ENCODE data around the gene CAMTA2. TPM values are rescaled to one million over a fixed set of nuclear protein-coding genes. Genes with fewer than 3 reads are reported as not detected.

The CAMTA2 gene, protein sequence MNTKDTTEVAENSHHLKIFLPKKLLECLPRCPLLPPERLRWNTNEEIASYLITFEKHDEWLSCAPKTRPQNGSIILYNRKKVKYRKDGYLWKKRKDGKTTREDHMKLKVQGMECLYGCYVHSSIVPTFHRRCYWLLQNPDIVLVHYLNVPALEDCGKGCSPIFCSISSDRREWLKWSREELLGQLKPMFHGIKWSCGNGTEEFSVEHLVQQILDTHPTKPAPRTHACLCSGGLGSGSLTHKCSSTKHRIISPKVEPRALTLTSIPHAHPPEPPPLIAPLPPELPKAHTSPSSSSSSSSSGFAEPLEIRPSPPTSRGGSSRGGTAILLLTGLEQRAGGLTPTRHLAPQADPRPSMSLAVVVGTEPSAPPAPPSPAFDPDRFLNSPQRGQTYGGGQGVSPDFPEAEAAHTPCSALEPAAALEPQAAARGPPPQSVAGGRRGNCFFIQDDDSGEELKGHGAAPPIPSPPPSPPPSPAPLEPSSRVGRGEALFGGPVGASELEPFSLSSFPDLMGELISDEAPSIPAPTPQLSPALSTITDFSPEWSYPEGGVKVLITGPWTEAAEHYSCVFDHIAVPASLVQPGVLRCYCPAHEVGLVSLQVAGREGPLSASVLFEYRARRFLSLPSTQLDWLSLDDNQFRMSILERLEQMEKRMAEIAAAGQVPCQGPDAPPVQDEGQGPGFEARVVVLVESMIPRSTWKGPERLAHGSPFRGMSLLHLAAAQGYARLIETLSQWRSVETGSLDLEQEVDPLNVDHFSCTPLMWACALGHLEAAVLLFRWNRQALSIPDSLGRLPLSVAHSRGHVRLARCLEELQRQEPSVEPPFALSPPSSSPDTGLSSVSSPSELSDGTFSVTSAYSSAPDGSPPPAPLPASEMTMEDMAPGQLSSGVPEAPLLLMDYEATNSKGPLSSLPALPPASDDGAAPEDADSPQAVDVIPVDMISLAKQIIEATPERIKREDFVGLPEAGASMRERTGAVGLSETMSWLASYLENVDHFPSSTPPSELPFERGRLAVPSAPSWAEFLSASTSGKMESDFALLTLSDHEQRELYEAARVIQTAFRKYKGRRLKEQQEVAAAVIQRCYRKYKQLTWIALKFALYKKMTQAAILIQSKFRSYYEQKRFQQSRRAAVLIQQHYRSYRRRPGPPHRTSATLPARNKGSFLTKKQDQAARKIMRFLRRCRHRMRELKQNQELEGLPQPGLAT
- 14.4 and 18.5 TPM in 2 replicates for total RNA-seq

DNA sequence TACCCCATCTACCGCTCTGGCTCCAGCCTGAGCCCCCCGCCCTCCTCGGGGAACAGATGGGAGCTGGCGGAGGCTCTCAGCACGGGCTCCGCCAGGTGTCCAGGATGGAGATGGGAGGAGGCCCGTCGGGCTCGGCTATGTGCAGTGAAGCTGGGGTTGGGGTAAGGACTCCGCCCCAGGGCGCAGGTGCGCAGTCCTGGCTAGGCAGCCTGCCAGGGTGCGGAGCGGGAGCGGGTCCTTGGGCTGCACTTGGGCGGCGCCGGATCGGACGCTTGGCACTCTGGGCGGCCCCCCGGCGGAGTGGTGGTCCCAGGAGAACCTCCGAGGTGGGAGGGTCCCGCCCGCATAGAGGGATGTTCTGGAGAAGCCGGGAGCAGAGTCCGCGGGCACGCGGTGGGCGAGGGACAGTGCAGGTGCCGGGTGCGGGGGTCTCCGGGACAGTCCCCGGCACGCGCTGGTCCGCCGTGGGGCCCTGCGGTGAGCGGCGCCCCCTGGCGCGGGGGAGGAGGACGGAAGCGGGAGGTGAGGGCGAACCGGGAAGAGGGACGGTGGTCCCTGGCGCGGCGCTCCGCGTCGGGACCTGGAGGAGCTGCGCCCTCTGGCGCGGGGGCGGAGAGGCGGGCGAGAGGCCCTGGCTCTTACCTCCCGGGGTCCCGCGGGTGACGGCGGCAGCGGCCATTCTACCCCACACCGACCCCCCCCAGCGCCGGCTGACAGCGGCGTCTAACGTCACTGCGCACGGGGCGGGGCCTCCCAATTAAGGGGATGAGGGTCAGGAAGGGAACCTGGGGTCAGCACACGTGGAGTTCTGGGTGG lies at the start of gene CAMTA2:
TSS of gene CAMTA2 (minus strand) at position 725 of the 816 bp plus-strand sequence. CDS start 1,453 bp downstream, outside the sequence.

DNA sequence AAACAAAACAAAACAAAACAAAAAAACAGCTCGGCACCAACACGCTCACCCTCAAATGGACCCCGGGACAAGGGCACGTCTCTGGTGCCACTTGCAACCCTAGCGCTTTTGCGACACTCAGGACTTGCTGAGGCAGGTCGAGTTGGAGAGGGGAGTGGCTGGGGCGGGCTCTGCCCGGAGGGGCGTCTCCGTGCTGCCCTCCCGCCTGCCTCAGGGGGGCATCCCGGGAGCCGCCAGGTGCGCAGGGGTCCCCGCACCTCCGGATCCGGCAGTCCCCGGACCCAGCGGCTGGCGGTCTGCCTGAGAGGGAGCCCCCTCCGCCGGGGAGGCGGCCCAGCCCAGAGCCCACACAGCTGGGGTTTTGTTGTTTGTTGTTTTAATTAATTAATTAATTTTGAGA lies 47.8 kb upstream of the CAMTA2 start, which contains the start of gene SLC52A1:
TSS of gene SLC52A1 (minus strand) at position 112 of the 400 bp plus-strand sequence. CDS start 820 bp downstream, outside the sequence.

DNA sequence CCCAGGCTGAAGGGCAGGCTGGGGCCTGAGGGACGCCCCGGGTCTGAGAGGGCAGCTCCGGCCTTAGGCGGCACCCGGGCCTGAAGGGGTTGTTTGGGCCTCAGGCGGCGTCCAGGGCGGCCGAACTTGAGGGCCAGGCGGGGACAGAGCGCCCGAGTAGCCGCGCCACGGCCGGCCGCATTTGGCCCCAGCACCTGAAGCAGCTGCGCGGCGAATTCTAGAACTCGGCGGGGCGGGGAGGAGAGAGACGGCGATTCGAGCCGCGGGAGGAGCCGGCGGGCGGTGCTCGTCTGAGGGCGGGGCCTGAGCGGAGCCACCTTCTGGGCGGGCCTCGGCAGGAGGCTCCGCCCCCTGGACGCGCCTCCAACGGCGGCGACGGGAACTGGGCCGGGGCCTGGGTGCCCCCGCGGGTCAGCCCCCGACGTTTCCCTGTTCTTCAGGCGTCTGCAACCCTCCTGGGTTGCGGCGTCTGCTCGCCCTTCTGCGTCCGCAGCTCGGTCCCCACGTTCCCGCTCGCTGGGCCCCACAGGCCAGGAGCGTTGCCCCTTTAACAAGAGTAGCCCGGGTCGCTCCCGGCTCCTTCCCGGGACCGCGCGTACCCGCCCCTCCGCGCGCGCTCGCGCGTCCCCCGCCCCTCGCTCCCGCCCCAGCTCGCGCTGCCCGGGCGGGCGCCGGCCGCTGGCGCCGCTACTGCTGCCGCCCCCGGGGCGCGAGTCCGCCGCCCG lies 10.0 kb upstream of the CAMTA2 start, which contains the start of the genes INCA1 and KIF1C:
TSS of gene INCA1 (minus strand) at position 221 of the 725 bp plus-strand sequence. CDS start 3,085 bp downstream, outside the sequence.
TSS of gene KIF1C (plus strand) at position 649 of the 725 bp plus-strand sequence. CDS start 2,297 bp downstream, outside the sequence.

DNA sequence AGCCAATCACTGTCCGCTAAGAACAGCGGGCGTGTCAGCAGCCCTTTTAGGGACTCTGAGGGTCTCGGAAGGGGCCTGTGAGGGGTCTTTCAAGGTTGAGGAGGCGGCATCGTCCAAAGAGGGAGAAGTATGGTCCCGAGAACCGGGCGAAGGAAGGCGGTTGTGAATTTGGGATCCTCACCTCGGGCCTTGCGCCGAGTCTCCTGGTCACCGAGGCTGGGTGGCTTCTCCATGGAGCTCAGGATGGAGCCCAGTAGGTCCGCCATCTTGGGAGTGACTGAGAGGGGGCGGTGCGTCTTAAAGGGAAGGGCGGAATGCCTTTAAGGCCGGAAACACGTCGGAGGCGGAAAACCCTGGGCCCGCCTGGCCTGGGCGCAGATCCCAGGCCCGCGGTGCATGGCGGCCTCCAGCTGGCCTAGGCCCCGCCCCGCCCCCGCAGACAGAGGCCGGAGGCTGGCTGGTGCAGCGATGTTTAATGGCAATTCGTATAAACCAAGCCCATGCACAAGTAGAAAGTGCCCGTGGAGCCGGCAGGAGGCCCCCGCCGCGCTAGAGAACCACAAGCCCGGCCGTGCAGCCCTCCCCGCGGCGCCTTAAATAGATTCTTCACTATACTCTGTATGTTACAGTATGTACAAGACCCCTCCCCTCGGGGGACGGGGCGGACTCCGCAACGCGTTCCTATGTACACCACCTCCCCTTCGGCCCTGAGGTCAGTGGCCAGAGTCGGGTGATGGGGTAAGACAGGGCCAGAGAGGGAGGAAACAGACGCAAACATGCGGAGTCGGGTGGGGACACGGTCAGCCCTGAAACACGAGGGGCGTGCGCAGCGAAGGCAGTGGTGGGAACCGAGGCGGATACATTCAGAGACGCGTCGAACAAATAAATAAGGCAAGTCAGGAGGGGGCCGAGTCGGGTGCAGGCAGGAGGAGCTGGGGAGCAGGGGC lies 19.7 kb downstream of the CAMTA2 start, which contains the start of gene SPAG7:
TSS of gene SPAG7 (minus strand) at position 279 of the 947 bp plus-strand sequence. CDS start at position 266, 13 bp downstream.

DNA sequence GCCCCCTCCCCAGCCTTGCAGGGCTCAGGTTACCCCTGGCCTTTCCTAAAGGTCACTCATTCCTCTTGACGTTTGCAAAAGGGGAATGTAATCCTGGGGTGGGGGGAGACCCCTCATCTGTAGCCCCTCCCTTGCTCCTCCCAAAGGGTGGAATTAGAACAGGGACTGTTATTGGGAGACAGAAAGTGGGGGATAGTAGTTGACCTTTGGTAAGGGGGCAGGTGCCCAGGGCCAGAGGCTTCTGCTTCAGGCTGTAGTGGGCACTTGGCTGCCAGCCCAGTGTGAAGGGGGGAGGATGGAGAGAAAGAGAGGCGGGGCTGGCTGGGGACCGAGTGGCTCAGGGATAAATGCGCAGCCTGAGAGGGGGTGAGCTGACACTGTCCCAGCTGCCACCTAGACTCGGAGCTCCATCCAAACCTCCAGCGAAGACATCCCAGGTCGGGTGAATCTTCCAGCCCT lies 36.7 kb downstream of the CAMTA2 start, which contains the start of gene ENO3:
TSS of gene ENO3 (plus strand) at position 374 of the 459 bp plus-strand sequence. CDS start 711 bp downstream, outside the sequence.

DNA sequence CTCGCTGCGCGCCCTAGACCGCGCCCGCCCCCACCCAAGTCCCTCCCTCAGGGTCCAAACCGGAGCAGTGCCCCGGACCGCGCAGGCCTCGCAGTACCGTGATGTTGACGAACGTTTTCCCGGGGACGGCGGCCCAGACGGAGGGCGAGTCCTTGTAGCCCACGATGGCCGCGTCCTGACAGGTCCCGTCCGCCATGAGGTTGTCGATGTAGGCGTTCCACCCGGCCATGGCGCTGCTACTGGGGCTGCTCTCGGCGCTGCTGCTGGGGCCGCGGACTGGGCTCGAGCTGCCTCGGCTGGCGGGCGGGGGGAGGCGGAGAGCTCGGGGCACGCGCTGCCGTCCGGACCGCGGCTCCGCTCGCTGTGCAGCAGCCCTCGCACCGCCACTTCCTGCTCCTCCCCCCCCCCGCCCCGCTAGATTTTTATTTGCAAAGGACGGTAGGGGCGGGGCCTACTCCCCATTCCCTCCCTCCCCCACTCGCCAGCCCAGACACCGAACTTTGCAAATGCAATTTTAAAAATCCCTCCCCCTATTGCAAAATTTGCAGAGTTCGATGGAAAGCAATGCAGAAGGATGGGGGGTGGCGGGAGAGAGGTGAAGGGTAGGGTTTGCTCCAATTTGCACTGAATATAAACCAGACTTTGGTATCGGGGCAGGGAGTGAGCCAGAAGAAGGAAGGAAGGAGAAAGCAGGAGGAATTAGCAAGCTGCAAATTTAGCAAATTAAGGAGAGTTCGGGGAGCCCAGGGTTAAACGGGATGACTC lies 39.1 kb downstream of the CAMTA2 start, which contains the start of gene PFN1:
TSS of gene PFN1 (minus strand) at position 365 of the 765 bp plus-strand sequence. CDS start at position 229, 136 bp downstream.

DNA sequence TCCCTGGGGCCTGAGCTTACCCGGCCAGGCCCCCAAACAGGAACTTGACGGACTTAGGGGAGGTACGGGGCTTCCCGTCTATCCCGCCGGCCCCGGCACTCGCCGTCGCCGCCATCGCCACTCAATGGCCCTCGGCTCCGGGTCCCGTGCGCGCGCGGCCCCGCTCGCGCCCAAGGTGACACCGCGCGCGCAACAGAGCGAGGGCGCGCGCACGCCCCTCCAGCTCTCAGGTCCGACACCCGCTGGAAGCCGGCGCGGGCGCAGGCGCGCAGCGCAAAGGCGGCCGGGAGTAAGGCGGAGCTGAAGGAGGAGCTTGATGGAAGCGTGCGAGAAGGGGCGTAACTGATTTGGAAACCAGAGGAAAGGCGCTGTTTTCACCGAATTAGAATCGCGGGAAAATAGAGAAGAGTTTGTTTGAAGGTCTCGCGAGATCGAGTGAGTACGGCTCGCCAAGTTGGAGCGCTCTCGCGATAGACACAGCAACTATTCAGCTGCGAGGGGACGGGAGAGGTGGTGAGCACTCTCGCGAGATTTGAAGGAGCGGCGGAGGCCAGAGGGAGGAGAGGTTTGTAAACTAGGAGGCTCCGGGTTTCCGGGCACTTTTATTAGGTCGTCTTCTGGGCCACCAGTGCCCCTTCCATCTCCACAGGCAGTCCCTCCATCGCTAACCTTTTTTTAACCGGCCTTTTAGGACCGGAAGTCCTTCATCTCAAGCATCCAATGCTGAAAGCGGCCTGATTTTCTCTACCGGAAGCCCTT lies 47.5 kb downstream of the CAMTA2 start, which contains the start of the genes RNF167 and SLC25A11:
TSS of gene RNF167 (plus strand) at position 473 of the 759 bp plus-strand sequence. CDS start 642 bp downstream, outside the sequence.
TSS of gene SLC25A11 (minus strand) at position 251 of the 759 bp plus-strand sequence. CDS start at position 115, 136 bp downstream.

DNA sequence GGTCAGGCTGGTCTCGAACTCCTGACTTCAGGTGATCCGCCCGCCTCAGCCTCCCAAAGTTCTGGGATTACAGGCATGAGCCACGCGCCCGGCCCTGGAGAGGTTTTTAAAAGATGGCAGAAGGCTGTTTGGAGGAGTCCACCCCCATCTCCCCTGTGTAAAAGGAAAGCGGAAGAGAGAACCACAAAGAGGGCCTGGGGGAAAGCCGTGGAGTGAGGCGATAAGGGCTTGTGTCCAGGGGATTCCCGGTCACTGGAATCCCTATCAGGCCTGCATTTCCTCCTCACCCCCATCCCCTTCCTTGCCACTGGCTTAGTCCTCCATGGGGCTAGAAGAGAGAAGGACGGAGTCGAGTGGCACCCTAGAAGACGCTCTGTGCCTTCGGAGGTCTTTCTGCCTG lies 55.5 kb downstream of the CAMTA2 start, which contains the start of gene GP1BA:
TSS of gene GP1BA (plus strand) at position 315 of the 400 bp plus-strand sequence. CDS start 328 bp downstream, outside the sequence.

Small RNAs within 50 kb of the gene (small RNA-seq; reads per million reads assigned to genes)
- gene MIR6864 (not detected), gene MIR6865 (not detected)

Other genes with a start within 250 kb of the CAMTA2 start
- gene ZMYND15, start 247.8 kb downstream of the CAMTA2 start, total RNA-seq = 0.27 TPM in 1 of 2 replicates, not detected in the other
- 2.8 and 5.6 TPM in 2 replicates for gene CXCL16, start 247.7 kb downstream of the CAMTA2 start, total RNA-seq
- not detected in 2 replicates for gene TM4SF5, start 215.8 kb downstream of the CAMTA2 start, total RNA-seq
- gene VMO1, start 201.3 kb downstream of the CAMTA2 start, total RNA-seq = 0.57 and 0.93 TPM in 2 replicates
- gene GLTPD2, start 198.7 kb downstream of the CAMTA2 start, total RNA-seq = not detected in 2 replicates
- 140 and 154 TPM in 2 replicates for gene PSMB6, start 191.5 kb downstream of the CAMTA2 start, total RNA-seq
- gene PLD2, start 180.5 kb downstream of the CAMTA2 start, total RNA-seq = 27.9 and 28.6 TPM in 2 replicates
- gene MINK1, start 154.3 kb downstream of the CAMTA2 start, total RNA-seq = 41.5 and 49.9 TPM in 2 replicates
- gene C17orf107, start 88.1 kb downstream of the CAMTA2 start, total RNA-seq = 0.50 and 0.80 TPM in 2 replicates
- gene CHRNE, start 84.6 kb downstream of the CAMTA2 start, total RNA-seq = 0.13 and 0.43 TPM in 2 replicates
- not detected in 2 replicates for gene GP1BA, start 55.4 kb downstream of the CAMTA2 start, total RNA-seq
- gene SLC25A11, start 47.6 kb downstream of the CAMTA2 start, total RNA-seq = 43.7 and 45.5 TPM in 2 replicates
- gene RNF167, start 47.4 kb downstream of the CAMTA2 start, total RNA-seq = 25.3 and 26.6 TPM in 2 replicates
- 587 and 743 TPM in 2 replicates for gene PFN1, start 39.1 kb downstream of the CAMTA2 start, total RNA-seq
- gene ENO3, start 36.6 kb downstream of the CAMTA2 start, total RNA-seq = 1.6 and 2.4 TPM in 2 replicates
- 33.9 and 43.0 TPM in 2 replicates for gene SPAG7, start 19.9 kb downstream of the CAMTA2 start, total RNA-seq
- gene INCA1, start 9.8 kb upstream of the CAMTA2 start, total RNA-seq = 0.22 and 0.27 TPM in 2 replicates
- gene KIF1C, start 10.3 kb upstream of the CAMTA2 start, total RNA-seq = 86.4 and 132 TPM in 2 replicates
- 0.07 TPM in 1 of 2 replicates, not detected in the other for gene SLC52A1, start 47.8 kb upstream of the CAMTA2 start, total RNA-seq
- 1.7 and 2.4 TPM in 2 replicates for gene ZFP3, start 90.8 kb upstream of the CAMTA2 start, total RNA-seq
- 6.7 and 7.7 TPM in 2 replicates for gene ZNF232, start 124.2 kb upstream of the CAMTA2 start, total RNA-seq
- gene USP6, start 128.4 kb upstream of the CAMTA2 start, total RNA-seq = under 0.01 TPM in 1 of 2 replicates, not detected in the other
- gene ZNF594, start 204.2 kb upstream of the CAMTA2 start, total RNA-seq = 5.2 and 6.7 TPM in 2 replicates
- not detected in 2 replicates for gene SCIMP, start 247.2 kb upstream of the CAMTA2 start, total RNA-seq

Data from thoracic aorta endothelial cell (primary cell).